HG03108 (cell line): ENCODE data around the gene CBFB.
"Not testable (repeated sequence)": the region's sequence is repeated elsewhere in the genome, so short reads cannot be mapped to it uniquely, and the experiment has no call there.

Experiments
- ATAC-seq: cut with Tn5 transposase; IDR thresholded peaks from one replicate; pipeline ENCODE4 v1.9.1; 2021; ENCODE audit warnings: moderate library complexity; ENCODE audit not compliant: unreplicated experiment

CBFB gene

GRCh38 chr16:67040906-67041305 is 12.0 kb downstream of the CBFB start:
- no peak for ATAC-seq

- not testable (repeated sequence) for ATAC-seq
These were observed 12.6 kb downstream of the CBFB start for GRCh38 chr16:67041520-67041919.

GRCh38 chr16:67043420-67043819 is 14.5 kb downstream of the CBFB start:
- ATAC-seq: no peak

GRCh38 chr16:67050796-67051195 is 21.8 kb downstream of the CBFB start:
- ATAC-seq: no peak

- no peak for ATAC-seq
These were observed 23.4 kb downstream of the CBFB start for GRCh38 chr16:67052399-67052798.

- no peak for ATAC-seq
These were observed 24.9 kb downstream of the CBFB start for GRCh38 chr16:67053767-67054334.

GRCh38 chr16:67054901-67055300 is 26.0 kb downstream of the CBFB start:
- ATAC-seq: no peak

GRCh38 chr16:67055712-67056487 is 27.0 kb downstream of the CBFB start:
- ATAC-seq: peak; percentile 51

- ATAC-seq: no peak
These were observed 34.1 kb downstream of the CBFB start for GRCh38 chr16:67063008-67063407.

GRCh38 chr16:67068212-67068753 is 39.3 kb downstream of the CBFB start:
- ATAC-seq: no peak

- ATAC-seq: no peak
These were observed 42.6 kb downstream of the CBFB start for GRCh38 chr16:67071476-67072048.

- ATAC-seq: no peak
These were observed 46.4 kb downstream of the CBFB start for GRCh38 chr16:67075331-67075730.

GRCh38 chr16:67077871-67078270 is 48.9 kb downstream of the CBFB start:
- ATAC-seq: no peak

GRCh38 chr16:67082100-67082499 is 53.2 kb downstream of the CBFB start:
- ATAC-seq: no peak

GRCh38 chr16:67082891-67083290 is 53.9 kb downstream of the CBFB start:
- ATAC-seq: no peak

GRCh38 chr16:67084345-67085028 is 55.5 kb downstream of the CBFB start:
- peak; percentile 75 for ATAC-seq

GRCh38 chr16:67086822-67087221 is 57.9 kb downstream of the CBFB start:
- ATAC-seq: no peak

- no peak for ATAC-seq
These were observed 58.3 kb downstream of the CBFB start for GRCh38 chr16:67087291-67087690.

- ATAC-seq: no peak
These were observed 58.9 kb downstream of the CBFB start for GRCh38 chr16:67087803-67088202.

- ATAC-seq: no peak
These were observed 59.6 kb downstream of the CBFB start for GRCh38 chr16:67088551-67088950.

- ATAC-seq: no peak
These were observed 60.2 kb downstream of the CBFB start for GRCh38 chr16:67089101-67089500.
